GM19324 (cell line): ENCODE results near the gene SLU7.

Experiments
- ATAC-seq: cut with Tn5 transposase; IDR thresholded peaks from one replicate; pipeline ENCODE4 v1.9.1; 2021; ENCODE audit warnings: mild to moderate bottlenecking, moderate library complexity; ENCODE audit not compliant: unreplicated experiment, low FRiP score

The SLU7 gene

DNA sequence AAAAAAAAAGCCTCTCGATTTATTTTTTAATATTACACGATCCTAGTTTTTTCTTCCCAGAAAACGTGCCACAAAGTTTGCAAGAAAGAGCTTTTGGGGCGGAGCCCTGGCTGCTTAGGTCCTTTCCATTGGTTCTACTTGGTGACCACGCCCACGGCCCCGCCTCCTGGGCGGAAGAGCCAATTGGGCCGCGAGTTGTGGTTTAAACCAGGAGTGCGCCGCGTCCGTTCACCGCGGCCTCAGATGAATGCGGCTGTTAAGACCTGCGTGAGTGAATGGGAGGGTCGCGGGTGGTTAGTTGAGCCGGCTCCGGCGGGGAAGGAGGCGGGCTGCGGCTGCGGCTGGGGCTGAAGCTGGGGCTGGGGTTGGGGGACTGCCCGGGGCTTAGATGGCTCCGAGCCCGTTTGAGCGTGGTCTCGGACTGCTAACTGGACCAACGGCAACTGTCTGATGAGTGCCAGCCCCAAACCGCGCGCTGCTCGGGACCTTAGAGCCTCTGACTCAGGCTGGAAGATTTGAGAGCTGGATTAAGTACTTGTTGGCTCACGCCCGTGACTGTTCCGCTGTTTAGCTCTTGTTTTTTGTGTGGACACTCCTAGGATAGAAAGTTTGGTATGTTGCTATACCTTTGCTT is 2.9 kb upstream of the SLU7 start, which contains the start of gene PTTG1:
TSS of gene PTTG1 (plus strand) at position 231 of the 634 bp plus-strand sequence. CDS start 458 bp downstream, outside the sequence.
- peak; percentile 68 for ATAC-seq

DNA sequence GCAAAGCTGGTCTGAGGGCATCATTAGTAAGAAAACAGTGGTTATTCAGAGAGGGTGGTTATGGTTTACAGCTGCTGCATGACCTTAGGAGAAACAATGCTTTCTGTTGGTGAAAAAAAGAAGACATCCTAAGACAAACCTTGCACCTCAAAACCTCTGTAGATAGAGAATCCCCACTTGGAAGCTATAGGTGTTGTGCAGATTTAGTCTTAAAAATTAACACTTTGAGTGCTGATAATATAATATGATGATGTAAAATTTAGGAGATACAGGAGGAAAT is 1.4 kb upstream of the SLU7 start:
- no peak for ATAC-seq

DNA sequence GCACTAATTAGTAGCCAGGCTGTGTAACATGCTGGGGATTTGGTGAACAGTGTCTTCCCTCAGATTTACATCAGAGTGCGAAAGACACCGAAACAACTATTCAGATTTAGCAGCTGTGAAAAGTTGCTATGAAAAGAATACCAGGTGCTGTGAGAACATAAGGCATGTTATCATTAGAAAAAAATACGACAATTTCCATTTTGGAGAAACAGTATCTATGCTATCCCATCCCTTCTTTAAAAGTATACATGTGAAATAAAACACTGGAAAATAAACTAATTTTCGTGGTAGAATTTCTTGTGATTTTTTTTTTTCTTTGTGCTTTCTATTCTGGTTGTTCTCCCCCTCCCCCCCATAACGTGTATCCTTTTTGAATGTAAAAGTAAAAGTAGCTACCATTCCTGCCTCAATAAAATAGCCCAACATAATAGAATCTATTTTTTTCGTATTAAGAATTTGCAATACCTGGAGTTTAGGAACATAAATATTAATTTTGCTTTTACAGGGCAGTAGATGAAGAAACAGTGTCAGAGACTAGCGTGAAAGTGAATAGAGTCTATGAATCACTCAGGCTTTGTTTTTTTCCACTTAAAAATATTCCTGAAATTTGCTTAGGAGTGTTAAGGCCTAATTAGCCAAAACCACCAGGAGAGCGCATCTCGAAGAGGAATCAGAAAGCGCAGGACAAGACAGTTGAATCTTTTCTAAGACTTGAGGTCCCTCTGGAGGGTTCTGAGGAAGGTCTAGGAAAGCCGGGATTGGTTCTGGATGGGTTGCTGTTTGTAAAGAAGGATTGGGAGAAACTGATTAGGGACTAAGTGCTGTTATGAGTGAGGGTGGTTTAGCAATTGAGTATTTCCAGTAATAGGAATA is 813 bp upstream of the SLU7 start:
- ATAC-seq, result no peak

DNA sequence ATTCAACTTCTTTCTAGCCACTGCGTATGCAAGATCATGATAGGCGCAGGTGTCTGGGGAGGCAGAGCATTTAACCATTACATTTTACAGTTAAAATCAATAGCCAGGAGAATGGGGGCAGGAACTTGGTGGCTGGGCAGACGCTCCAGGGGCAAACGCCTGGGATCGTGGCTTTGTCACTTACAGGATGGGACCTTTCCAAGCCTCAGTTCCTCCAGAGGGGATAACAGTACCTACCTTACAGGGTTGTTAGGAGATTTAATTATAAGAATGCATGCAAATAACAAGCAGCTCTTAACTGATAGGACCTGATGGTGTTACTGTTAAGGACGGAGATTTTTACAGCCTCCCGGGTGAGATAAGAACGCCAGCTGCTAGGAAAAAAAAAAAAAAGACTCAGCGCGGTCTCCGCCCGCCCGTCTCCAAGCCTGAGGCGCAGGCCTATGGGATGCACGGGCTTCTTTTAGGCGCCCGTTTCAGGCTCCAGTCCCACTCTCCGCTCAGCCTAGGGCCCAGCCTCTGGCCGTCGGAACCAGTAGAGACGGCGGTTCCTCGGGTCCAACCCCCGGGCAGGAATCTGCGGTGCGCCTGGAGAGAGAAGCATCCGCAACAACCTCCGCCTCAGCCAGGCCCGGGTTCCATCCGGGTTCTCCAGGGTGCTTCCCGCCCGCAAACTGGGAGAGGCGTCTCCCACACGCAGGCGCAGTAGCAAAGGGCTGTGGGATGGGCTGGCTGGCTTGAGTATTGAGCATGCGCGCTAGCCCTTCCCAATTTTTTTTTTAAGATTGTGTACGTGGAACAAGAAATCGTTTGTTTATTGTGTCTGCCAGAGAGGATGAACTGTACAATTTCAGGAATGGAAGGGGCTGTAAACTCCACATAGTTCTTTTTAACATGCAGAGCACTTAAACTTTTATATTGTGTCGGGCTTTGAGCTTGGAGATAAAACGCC is 19.2 kb downstream of the SLU7 start, which contains the start of gene FAM200C:
TSS of gene FAM200C (minus strand) at position 653 of the 952 bp plus-strand sequence. CDS start 4,564 bp downstream, outside the sequence.
- peak; percentile 83 for ATAC-seq

DNA sequence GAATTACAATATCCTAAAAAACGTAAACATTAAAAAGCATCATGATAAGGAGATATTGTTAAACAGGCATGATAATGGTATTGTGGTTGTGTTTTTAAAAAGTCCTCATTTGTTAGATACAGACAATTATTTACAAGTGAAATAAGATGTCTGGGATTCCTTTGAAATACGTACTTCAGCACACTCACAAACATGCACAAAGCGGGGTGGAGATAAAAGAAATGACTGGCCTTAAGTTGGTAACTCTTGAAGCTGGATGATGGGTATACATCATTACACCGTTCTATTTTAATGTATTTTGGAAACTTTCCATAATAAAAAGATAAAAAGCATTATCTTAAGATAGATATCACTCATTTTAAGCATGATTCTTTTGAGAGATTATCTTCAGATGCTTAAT is 20.1 kb downstream of the SLU7 start:
- no peak for ATAC-seq

DNA sequence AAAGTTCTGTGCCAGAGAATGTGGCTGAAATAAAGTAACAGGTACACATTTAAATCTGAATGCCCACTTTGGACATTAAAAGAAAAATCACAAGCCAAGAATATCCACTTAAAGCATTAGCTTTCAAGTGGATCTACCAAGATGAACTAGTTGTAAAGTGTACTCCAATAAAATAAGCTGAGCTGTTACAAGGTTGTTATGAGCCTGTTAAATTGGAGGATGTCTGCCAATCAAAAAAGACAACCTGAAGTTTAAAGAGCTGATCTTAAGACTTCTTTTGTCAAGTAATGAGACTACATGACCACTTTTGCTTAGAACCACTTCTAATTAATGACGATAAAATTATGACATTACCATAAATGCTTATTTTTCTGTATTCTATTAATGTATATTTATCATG is 21.4 kb downstream of the SLU7 start:
- ATAC-seq, result no peak

DNA sequence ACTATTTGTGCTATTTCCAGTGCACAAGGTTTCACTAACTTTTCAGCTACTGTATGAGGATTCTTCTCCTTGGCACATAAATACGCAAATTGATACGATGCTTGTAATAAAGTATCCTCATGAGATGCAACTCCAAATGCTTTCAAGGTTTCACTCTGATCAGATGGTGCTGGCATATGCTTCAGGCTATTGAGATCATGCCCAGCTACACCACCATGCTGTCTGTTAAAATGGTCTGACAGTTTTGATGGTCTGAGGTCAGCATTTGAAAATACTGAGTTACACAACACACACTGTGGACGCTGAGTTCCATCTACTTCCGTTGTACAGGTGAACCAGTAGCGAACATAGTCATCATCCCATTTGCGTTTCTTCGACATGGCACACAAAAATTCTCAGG is 23.8 kb downstream of the SLU7 start:
- no peak for ATAC-seq

DNA sequence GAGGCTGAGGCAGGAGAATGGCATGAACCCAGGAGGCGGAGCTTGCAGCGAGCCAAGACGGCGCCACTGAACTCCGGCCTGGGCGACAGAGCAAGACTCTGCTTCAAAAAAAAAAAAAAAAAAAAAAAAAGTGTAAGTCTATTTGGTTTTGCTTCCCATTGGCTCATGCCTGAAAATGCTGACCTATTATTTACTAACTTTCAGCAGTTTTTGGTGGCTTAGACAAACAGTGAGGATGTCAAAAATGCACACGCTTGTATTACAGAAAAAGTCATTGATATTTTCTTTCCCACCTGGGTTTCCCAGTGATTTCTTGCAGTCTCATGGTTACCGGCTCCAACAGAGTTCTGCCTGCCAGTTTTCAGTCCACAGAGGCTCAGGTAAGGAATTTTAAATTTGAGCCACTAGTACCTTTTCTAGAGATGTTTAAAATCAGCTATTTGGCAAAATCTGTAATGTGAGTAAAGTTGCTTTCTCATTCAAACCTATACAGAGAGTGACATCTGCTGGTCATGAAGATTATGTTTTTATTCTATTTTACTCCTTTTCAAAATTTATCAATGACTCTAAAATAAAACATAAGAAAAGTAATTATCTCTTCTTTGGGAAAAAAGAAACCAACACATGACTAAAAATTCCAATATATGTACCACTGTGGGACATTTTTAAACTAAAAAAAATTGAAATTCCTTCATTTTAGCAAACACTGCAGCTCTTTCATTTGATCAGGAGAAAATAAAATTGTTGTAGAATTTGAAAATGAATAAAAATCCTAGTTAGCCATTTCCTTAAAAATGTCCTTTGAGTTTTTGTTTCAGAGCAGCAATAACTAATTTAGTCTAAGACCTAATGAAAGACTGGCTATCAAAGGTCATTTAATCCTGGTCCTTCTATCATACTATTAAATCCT is 27.8 kb downstream of the SLU7 start:
- ATAC-seq, result no peak

DNA sequence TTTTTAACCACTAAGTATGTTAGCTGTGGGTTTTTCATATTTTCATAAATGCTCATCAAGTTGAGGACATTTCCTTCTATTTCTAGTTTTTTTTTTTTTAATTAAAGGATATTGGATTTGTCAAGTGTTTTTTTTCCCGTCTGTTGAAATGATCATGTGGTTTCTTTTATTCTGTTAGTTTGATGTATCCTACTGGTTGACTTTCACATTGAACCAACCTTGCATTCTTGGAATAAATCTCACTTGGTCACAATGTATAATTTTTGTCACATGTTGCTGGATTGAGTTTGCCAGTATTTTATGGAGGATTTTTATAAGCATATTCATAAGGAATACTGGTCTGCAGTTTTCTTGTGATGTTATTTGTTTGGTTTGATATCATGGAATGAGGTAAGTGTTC is 31.4 kb downstream of the SLU7 start:
- ATAC-seq, result no peak

DNA sequence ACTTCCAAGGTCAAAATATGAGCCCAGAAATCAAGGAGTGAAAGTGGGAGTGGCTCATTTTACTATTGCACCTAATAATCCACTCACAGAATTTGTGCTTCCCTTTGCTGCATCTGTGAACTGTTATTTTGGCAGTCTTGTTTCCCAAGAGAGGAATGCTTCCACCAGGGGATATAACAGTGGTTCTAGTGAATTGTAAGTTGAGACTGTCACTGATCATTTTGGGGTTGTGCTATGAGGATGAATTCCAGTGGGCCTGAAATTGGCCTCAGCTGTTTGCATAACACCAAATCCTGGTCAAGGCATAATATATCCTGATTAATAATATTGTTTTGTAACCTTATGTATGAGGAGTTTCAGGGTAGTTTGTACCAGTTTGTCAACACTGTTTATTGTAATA is 33.4 kb downstream of the SLU7 start:
- ATAC-seq, result no peak

DNA sequence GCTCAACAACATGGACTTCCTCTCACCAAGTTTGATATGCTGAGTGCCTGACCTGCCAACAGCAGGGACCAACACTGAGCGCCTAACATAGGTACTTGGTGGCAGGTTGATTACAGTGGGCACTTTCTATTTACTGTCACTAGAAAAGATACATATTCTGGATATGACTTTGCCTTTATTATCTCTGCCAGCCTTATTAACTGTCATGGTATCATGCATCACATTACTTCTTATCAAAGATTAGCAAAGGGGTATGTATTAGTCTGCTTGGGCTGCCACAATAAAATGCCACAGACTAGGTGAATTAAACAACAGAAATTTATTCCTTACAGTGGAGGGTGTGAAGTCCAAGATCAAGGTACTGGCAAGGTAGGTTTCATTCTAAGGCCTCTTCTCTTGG is 34.2 kb downstream of the SLU7 start:
- no peak for ATAC-seq

DNA sequence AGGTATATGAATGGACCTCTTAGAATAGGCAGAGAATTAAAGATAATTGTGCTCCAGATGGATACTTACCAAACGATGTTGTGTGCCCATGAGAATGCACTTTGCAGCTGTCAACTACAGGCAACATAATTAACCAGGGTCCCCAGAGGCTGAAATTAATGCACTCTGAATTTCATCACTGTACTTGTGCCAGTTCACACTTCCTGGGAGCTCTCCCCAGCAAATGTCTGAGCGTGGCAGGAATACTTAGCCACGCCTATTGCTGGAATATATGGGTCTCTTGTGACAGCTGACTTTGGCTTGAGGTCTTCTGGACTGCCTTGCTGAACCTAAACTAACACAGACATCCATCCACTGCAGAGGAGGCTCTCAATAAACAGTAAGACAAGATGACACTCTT is 36.5 kb downstream of the SLU7 start:
- ATAC-seq, result no peak

DNA sequence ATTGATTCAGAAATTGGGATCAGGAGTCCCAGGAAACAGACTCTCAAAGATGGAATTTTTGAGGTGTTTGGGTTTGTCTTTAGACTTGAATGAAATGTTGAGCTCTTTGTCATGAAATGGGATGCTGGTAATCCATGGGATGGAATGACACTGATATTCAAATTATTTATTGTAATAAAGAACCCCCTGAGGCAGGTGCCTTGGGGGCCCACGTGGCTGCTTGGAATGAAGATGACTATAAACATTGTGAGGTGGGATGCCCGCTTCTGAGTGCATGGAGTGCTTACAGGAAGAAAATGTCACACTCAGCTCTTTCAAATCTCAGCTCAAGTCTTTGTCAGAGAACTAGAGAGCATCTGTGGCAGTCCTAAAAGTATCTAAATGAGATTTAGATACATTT is 38.8 kb downstream of the SLU7 start:
- no peak for ATAC-seq

DNA sequence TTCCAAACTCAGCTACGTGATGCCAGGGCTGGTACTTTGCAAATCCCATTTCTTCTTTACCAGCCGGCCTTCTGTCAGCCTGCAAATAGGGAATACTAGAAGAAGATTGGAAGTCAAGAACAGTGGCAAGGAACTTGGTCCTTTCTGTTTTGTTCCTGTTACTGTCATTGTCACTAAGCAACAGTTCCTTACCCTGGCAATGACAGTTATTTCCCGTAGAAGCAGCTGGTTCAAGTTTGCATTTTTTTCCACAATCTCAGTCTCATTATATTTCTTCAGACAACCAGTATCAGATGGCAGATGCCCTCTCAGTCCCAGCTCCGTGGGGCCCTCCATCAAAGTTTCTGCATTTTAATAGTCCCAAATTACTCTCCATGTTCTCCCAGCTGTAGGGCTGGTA is 39.4 kb downstream of the SLU7 start:
- no peak for ATAC-seq

DNA sequence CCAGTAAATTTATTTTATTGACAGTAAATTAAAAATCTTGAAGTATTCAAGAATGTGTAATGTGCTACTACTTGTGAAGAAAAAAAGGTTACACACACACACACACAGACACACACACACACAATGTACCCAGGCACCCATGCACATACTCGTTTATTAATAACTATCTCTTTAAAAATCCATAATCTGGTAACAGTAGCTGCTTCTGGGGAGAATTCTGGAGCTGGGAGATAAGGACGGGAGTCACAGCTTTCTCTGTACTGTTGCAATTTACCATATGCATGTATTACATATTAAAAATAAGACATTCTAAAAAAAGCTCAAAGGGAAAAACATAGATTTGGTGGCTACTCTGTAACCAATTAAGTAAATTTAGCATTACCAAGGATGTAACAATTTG is 40.6 kb downstream of the SLU7 start:
- ATAC-seq, result no peak

DNA sequence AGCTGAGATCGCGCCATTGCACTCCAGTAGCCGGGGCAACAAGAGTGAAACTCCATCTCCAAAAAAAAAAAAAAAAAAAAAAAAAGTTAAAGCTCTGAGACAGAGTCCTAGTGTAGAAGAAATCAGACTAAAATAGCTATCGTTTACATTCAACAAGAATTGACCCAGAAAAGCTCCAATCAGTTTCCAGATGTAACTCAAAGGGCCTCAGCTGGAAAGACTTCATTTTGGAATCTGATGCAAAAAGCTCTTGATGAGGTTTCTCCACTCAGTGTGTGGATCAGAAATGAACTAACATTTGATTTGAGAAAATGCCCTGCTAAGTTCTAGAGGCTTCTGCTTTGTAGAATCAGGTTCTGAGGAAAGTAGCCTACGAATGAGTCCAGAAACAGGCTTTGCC is 41.2 kb downstream of the SLU7 start:
- ATAC-seq, result no peak

DNA sequence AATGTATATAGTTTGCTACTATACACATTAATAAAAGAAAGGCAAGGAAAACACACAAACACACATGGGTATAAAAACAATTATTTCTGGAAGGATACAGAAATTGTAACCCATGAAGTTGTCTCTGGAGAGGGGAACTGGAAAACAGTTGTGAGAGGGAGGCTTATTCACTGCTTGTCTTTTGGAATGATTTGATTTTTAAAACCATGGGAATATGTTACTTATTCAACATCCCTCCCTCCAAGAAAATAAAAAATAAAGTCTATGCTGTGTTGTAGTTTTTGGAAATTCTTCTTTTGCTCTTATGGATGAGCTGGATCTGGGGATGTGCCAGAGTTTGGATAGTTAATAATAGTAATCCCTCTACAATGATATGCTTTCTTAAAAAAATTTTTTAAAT is 42.5 kb downstream of the SLU7 start:
- no peak for ATAC-seq

DNA sequence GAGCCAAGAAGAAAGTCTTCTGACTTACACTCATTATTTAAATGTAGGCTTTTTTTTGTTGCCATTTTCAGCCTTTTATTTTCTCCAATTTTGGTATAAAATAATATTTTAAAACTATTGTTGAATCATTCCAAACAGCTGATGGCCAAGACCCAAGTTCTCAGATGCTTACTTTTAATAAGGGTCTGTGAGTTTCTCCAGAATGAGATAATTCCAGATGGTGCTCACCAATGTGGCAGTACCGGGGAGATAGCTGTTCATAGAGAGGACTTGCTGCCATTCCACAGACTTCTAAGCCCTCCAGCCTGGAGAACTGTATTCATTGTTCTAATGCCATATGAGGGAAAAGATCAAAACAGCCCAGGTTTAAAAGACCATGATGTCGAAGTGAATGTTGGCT is 43.2 kb downstream of the SLU7 start:
- no peak for ATAC-seq

DNA sequence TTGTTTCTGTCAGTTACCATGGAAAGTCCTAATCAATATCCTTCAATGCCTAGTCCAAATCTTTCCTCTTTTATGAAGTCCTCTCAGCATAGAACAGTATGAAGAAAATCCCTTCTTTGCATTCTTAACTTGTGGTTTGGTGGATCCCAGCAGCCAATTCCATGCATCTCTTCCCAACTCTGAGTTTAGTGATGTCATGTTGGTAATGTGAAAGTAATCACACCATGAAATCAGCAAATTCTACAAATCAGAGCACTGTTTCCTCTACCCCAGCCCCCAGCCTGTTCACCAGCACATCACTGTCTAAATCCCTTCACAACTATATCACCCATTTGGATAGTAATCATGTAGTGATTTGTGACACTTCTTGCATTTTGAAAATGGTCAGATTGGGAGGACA is 43.7 kb downstream of the SLU7 start:
- ATAC-seq, result no peak

DNA sequence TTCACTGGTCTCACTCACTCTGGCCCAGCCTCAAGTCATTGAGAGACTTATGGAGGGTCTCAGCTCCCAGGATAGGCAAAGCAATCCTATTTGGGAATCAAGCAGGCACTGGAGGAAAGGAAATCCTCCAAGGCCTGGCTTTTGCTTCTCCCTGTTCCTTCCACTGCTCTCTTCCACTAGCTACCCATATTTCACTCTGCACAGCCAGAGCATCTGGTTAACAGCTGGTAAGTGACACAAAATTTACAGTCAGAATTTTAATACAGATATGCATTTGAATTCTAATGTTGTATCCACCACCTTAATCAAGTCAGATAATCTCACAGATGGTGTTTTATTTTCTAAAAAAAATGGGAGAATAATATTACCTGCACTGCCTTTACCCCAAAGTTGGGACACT is 47.6 kb downstream of the SLU7 start:
- ATAC-seq, result no peak
